ENCODE measurements around the gene MCM9.
"Not testable (repeated sequence)": the region's sequence is repeated elsewhere in the genome, so short reads cannot be mapped to it uniquely, and the experiment has no call there.

MCM9 gene

DNA sequence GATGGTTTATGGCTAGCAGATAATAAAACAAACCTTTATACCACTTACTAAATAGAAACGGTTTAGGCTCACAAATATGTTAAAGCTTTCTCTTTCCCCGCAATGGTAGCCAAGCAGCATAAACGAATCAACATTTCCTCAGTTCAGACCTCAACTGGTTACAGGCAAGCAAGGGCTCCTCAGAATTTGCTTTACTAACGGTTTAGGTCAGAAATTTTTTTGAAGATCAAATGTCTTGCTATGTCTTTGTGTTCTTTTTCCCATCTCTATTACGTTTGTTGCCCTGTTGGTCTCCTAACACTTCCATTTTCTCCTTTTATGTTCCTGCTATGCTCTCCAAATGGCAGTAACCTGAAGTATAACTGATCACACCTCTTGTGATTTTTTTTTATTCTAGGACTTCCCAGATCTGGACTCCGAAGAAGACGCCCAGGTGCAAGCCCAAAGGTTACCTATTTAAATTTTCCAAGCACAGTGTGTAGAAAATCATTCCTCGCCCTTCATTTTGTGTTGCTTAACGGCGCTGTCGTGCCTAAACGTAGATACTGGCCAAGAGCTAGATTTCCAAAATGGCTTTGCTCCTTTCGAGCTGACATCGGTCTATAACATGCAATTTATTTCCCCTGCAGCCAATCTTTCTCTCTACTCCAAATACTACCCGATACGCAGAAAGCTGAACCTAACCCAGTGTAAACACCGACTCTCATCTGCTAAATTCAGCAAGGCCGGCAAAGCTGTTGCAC, 41.7 kb downstream of the MCM9 start:
- peak; percentile 12 to 84 (median 45) for DNase-seq

GRCh38 chr6:118892355-118892991, 42.5 kb downstream of the MCM9 start:
- peak in 1 of 5 donors; percentile 40 for DNase-seq

GRCh38 chr6:118890997-118891790, 43.8 kb downstream of the MCM9 start:
- DNase-seq: peak in 1 of 5 donors; percentile 20

- no peak for DNase-seq
Measured at GRCh38 chr6:118889163-118889562, 45.8 kb downstream of the MCM9 start.

GRCh38 chr6:118886641-118887040, 48.3 kb downstream of the MCM9 start:
- DNase-seq: no peak

- DNase-seq: no peak
Measured at GRCh38 chr6:118882314-118882905, 52.5 kb downstream of the MCM9 start.

GRCh38 chr6:118881440-118882313, 53.3 kb downstream of the MCM9 start:
- DNase-seq: no peak

GRCh38 chr6:118877806-118878205, 57.2 kb downstream of the MCM9 start:
- no peak for DNase-seq

DNA sequence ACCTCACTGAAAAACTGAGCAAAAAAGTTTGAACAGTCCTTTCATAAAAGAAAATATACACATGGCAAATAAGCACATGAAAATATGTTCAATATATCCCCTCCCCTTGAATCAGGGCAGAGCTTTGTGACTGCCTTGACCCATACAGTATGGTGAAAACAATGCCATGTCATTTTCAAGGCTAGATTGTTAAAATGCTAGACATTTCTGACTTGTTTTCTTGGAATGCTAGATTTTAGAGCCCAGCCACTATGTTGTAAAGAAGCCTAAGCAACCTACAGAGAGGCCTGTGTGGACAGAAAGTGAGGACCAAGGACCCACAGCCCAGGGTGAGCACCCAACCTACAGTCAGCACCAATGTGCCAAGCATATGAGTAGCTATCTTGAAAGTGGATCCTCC, 58.1 kb downstream of the MCM9 start:
- no peak for DNase-seq

GRCh38 chr6:118876198-118876597, 58.8 kb downstream of the MCM9 start:
- no peak for DNase-seq

- DNase-seq: no peak
Measured at GRCh38 chr6:118875672-118876071, 59.3 kb downstream of the MCM9 start.

GRCh38 chr6:118873239-118873638, 61.7 kb downstream of the MCM9 start:
- DNase-seq: no peak

- DNase-seq: no peak
Measured at GRCh38 chr6:118872726-118873125, 62.2 kb downstream of the MCM9 start.

- DNase-seq: no peak
Measured at GRCh38 chr6:118872318-118872717, 62.6 kb downstream of the MCM9 start.

DNA sequence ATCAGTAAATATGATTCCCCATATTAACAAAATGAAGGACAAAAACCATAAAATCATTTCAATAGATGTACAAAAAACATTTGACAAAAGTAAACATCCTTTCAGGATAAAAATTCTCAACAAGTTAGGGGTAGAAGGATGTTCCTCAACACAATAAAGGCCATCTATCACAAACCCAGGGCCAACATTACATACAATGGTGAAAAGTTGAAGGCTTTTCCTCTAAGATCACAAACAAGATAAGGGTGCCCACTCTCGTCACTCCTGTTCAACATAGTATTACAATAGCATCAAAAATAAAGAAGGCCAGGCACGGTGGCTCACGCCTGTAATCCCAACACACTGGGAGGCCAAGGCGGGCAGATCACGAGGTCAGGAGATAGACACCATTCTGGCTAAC, 63.6 kb downstream of the MCM9 start:
- no peak for DNase-seq

DNA sequence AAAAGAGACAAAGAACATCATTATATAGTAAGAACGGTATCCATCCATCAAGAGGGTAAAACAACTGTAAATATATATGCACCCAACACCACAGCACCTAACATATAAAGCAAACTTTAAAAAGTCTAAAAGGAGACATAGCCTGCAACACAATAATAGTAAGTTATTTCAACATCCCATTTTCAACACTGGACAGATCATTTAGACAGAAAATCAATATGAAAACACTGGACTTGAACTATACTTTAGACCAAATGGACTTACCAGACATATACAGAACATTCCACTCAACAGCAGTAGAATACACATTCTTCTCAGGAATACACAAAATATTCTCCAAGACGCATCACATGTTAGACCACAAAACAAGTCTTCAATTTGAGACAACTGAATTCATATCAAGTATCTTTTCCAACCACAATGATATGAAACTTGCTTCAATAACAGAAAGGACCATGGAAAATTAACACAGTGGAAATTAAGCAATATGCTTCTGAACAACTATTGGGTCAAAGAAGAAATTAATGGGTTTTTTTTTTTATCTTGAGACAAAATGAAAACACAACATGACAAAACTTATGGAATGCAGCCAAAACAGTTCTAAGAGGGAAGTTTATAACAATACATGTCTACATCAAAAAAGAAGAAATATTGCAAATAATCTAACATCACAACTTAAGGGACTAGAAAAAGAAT, 64.9 kb downstream of the MCM9 start:
- no peak for DNase-seq

GRCh38 chr6:118869350-118869749, 65.6 kb downstream of the MCM9 start:
- no peak for DNase-seq

DNA sequence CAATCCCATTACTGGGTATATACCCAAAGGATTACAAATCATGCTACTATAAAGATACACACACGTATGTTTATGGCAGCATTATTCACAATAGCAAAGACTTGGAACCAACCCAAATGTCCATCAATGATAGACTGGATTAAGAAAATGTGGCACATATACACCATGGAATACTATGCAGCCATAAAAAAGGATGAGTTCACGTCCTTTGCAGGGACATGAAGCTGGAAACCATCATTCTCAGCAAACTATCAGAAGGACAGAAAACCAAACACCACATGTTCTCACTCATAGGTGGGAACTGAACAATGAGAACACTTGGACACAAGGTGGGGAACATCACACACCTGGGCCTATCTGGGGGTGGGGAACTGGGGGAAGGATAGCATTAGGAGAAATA, 66.1 kb downstream of the MCM9 start:
- not testable (repeated sequence) for DNase-seq

DNA sequence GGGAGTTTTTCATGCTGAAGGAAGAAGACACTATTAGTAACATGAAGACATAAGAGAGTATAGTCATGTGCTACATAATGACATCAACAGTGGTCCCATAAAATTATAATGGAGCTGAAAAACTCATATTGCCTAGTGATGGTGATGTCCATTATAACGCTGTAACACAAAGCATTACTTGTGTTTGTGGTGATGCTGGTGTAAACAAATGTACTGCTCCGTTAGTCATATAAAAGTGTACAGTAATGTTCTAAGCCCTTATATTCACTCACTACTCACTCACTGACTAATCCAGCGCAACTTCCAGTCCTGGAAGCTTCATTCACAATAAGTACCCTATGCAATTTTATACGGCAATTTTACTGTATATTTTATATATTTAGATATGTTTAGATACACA, 67.8 kb downstream of the MCM9 start:
- no peak for DNase-seq

DNA sequence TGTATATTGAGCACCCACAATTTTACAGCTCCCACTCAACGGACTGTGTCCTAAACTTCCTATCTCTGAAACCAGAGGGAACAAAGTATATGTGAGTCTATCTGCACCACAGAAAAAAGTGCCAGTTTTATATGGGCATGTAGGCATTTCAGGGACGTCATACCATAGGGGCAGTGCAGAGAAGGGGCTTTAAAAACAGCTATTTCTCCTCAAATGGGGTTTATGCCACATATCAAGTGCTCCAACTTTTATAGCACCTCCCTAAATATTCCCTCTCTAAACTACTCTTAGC, 69.9 kb downstream of the MCM9 start:
- no peak for DNase-seq

DNA sequence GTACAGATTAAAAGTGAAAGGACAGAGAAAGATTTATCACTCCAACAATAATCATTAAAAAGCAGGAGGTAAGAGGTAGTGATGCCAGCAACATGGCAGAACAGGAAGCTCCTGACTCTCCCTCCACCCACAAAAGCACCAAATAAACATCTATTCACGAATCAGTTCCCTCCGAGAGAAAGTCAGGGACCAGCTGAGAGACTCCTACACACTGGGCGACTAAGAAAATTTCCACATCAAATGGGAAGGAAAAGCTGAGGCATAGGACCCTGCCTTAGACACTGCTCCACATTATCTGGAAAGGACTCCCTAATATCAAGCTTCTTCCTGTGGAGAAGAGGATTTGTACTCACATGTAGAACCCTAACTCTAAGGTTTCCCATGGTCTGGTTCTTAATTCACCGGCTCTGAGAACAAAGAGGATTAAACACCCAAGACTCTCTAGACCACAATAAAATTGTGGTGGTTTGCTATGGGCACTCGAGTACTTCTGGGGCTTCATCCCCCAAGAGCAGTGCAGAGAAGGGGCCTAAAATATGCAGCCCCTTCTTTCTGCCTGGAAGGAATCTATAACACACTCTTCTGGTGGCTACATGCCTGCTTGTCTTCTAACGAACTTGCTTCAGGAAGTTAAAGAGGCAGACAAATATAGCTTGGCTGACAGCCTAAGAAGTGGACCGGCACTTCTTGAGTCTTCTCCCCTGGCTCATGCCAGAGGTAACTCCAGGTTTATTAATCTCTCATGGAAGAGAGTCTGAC, 70.4 kb downstream of the MCM9 start:
- no peak for DNase-seq

Measured in T-helper 1 cell (primary cell).